Lower leg skin (tissue), 3 donors: ENCODE measurements around the gene SH2D4B.

ENCODE experiments used
- POLR2A ChIP-seq, 2 donors: fragments of 450-650 bp; IDR thresholded peaks; one replicate each; pipeline ENCODE4 v1.6.1; 2016 to 2017; ENCODE audit warnings: antibody characterized with exemption in 2 of 2, mild to moderate bottlenecking in 1 of 2, moderate library complexity in 1 of 2
- TF ChIP-seq, protein P1 (sequence below), 3 donors: fragments of 450-650 bp; IDR thresholded peaks; one replicate each; pipeline ENCODE4 v1.5.1; 2016; ENCODE audit warnings: antibody characterized with exemption in 3 of 3, mild to moderate bottlenecking in 3 of 3, moderate library complexity in 2 of 3

DNA sequence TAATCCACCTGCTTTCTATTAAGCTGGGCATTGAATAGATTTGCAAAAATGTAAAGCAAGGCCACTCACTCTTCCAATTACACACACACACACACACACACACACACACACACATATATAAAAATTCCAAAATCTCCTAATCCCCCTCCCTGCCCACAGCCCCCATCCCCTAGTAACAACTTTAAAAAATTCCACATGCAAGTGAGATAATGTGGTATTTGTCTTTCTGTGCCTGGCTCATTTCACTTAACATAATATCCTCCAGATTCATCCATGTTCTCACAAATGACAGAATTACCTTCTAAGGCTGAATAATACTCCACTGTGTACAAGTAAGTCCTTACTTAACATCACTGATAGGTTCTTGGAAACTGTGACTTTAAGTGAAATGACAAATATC, 24.2 kb downstream of the SH2D4B start:
- TF ChIP-seq, protein P1, sequence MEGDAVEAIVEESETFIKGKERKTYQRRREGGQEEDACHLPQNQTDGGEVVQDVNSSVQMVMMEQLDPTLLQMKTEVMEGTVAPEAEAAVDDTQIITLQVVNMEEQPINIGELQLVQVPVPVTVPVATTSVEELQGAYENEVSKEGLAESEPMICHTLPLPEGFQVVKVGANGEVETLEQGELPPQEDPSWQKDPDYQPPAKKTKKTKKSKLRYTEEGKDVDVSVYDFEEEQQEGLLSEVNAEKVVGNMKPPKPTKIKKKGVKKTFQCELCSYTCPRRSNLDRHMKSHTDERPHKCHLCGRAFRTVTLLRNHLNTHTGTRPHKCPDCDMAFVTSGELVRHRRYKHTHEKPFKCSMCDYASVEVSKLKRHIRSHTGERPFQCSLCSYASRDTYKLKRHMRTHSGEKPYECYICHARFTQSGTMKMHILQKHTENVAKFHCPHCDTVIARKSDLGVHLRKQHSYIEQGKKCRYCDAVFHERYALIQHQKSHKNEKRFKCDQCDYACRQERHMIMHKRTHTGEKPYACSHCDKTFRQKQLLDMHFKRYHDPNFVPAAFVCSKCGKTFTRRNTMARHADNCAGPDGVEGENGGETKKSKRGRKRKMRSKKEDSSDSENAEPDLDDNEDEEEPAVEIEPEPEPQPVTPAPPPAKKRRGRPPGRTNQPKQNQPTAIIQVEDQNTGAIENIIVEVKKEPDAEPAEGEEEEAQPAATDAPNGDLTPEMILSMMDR (IDR thresholded peaks at IDR 0.05) = no peak
- no peak for TF ChIP-seq POLR2A (IDR thresholded peaks at IDR 0.05)
